Erythroblast (primary cell): ENCODE measurements around the gene SIPA1L3.

Experiments used
- GATA1 ChIP-seq: IDR thresholded peaks from 2 replicates; pipeline ENCODE4 v1.6.1; 2011; ENCODE audit warnings: low read depth, mild to moderate bottlenecking, control low read depth, low read length, moderate library complexity
- POLR2A ChIP-seq: IDR thresholded peaks from 2 replicates; pipeline ENCODE4 v1.6.1; 2011; ENCODE audit warnings: mild to moderate bottlenecking, low read length

DNA sequence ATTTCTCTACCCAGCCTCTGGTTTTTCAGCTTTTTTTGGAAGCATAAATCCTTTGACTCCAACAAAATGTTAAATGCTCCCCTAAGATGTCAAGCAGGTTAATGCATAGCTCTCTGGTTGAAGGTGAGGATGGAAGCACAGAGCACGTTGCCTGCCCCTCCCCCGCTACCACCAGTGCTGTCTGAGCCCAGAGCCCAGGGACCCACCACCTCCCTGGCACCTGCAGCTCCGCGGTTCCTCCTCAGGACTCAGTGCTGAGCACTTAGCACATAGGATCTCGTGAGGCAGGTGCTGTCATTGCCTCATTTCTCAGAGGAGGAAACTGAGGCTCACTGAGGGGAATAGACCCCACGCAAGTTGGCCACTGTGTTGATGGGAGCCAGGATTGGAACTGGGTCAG, 268.4 kb downstream of the SIPA1L3 start:
- no peak for TF ChIP-seq GATA1
- no peak for TF ChIP-seq POLR2A
